GM12892 (cell line): ENCODE results near the gene CYP1A2.
A peak's percentile ranks its signal among the peaks of the same experiment; 100 is the strongest.

ENCODE experiments used
- POLR2A ChIP-seq: IDR thresholded peaks from 2 replicates; pipeline ENCODE4 v1.6.1; 2011; ENCODE audit warnings: low read depth, low read length, control low read depth
- POLR2AphosphoS5 ChIP-seq: IDR thresholded peaks from 2 replicates; pipeline ENCODE4 v1.6.1; 2011; ENCODE audit warnings: low read depth, low read length, control low read depth

- TF ChIP-seq POLR2A (peak; percentile 39; the same call in 1 of the 2 replicates), POLR2AphosphoS5 (no peak)
These were observed 34.6 kb downstream of the CYP1A2 start for GRCh38 chr15:74783072-74783807.
